ENCODE measurements around the gene CLEC4D. TPM values are rescaled to one million over a fixed set of nuclear protein-coding genes. Genes with fewer than 3 reads are reported as not detected.

CLEC4D gene
- polyA plus RNA-seq, 1 donor from 2014 or later, result not detected

DNA sequence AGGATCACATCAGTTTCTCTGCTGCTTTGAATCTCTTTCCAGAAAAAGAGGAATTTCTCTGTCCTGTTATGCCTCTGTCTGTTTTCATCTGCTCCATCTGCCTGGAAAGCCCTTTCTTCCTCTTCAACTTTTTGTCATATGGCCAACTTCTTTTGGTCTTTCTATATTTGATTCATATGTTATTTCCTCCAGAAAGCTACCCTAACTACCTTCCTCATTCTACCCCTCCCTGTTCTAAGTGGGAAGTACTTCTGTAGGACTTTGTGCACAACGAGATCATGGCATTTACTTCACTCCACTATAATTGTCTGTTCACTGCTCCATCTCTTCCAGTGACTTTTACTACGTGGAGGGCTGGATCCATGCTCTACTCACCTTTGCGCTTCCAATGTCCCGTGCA lies 5.9 kb downstream of the CLEC4D start:
- Histone ChIP-seq H4K20me1 (ENCODE audit: insufficient read depth) (no peaks in the 10 kb centered on the region), H3K36me3 (ENCODE audit: insufficient read depth, low read length) (no peaks in the 10 kb centered on the region), H3K9ac (ENCODE audit: low read length) (no peak overlapping the region), H3K9me2 (ENCODE audit: insufficient read depth, low read length) (no peaks in the 10 kb centered on the region), H3K79me2 (replicated peaks; ENCODE audit: insufficient read depth, low read length) (no peaks in the 10 kb centered on the region), H3F3A (ENCODE audit: insufficient read depth, low read length, poor library complexity, severe bottlenecking) (no peaks in the 10 kb centered on the region), H3K27me3 (ENCODE audit: insufficient read depth, low read depth, low read length) (no peaks in the 10 kb centered on the region), H2AFZ (ENCODE audit: low read depth, low read length) (no peak overlapping the region), H3K9me3 (ENCODE audit: low read length) (no peaks in the 10 kb centered on the region), H3K27ac (ENCODE audit: low read length) (no peak overlapping the region), H3K4me2 (ENCODE audit: low read length) (no peak overlapping the region), H3K4me3 (ENCODE audit: low read length) (no peak overlapping the region)
- no peak for TF ChIP-seq RAD21 (conservative IDR thresholded peaks at IDR 0.05)
- TF ChIP-seq SMC3 (conservative IDR thresholded peaks at IDR 0.05; ENCODE audit: poor library complexity), result no peak
- no peak for TF ChIP-seq MXI1 (conservative IDR thresholded peaks at IDR 0.05; ENCODE audit: poor library complexity, severe bottlenecking)
- TF ChIP-seq POLR2AphosphoS5 (IDR thresholded peaks at IDR 0.05), result no peak
- TF ChIP-seq, protein P1, sequence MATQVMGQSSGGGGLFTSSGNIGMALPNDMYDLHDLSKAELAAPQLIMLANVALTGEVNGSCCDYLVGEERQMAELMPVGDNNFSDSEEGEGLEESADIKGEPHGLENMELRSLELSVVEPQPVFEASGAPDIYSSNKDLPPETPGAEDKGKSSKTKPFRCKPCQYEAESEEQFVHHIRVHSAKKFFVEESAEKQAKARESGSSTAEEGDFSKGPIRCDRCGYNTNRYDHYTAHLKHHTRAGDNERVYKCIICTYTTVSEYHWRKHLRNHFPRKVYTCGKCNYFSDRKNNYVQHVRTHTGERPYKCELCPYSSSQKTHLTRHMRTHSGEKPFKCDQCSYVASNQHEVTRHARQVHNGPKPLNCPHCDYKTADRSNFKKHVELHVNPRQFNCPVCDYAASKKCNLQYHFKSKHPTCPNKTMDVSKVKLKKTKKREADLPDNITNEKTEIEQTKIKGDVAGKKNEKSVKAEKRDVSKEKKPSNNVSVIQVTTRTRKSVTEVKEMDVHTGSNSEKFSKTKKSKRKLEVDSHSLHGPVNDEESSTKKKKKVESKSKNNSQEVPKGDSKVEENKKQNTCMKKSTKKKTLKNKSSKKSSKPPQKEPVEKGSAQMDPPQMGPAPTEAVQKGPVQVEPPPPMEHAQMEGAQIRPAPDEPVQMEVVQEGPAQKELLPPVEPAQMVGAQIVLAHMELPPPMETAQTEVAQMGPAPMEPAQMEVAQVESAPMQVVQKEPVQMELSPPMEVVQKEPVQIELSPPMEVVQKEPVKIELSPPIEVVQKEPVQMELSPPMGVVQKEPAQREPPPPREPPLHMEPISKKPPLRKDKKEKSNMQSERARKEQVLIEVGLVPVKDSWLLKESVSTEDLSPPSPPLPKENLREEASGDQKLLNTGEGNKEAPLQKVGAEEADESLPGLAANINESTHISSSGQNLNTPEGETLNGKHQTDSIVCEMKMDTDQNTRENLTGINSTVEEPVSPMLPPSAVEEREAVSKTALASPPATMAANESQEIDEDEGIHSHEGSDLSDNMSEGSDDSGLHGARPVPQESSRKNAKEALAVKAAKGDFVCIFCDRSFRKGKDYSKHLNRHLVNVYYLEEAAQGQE (IDR thresholded peaks at IDR 0.05; ENCODE audit: borderline replicate concordance), result no peak
- no peak for TF ChIP-seq EP300 (conservative IDR thresholded peaks at IDR 0.05; ENCODE audit: poor library complexity, severe bottlenecking)
- TF ChIP-seq CTCF (IDR thresholded peaks at IDR 0.05; ENCODE audit: poor library complexity, severe bottlenecking), result no peak
- TF ChIP-seq TAF1 (IDR thresholded peaks at IDR 0.05; ENCODE audit: low read depth), result no peak
- no peak for TF ChIP-seq EZH2 (IDR thresholded peaks at IDR 0.05; ENCODE audit: borderline replicate concordance, insufficient read depth, low read length, poor library complexity, severe bottlenecking)

DNA sequence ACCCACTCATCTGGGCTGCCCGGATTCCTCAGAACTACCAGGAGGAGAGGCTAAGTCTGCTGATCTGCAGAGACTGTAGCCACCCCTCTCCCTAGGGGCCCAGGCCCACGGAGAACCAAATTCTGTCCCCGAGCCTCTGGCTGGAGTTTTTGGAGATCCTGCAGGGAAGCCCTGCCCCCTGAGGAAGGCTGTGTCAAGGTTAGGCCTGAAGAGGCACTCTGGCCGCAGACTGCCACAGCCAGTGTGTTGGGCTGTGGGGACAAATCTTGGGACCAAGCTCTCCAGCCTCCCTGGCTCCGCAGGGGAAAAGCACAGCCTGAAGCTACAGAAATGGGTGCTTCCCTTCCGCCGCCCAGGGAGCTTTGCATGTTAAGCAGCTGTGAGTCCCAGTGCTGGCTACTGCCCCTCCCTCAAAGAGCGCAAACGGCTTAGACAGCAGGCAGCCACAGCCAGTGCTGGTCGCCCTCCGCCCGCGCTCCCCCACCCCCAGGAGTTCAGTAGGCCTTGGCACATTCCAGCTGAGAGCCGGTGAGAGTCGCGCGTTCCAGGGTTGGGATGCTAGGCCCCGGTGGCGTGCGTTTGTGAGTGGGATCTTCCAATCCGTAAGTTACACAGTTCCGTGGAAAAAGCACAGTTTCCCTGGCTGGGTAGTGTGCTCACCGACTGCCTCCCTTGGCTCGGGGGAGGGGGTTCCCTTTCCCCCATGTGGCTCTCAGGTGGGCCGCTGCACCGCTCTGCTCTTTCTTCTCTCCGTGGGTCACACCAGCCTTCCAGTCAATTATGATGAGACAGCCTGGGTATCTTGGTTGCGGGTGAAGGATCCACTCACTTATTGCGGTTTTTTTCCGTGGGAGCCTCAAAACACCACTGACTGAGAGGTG lies 14.2 kb downstream of the CLEC4D start:
- Histone ChIP-seq H3K4me2 (ENCODE audit: low read length) (no peak overlapping the region), H2AFZ (ENCODE audit: low read depth, low read length) (no peak overlapping the region), H3K9me3 (ENCODE audit: low read length) (no peaks in the 10 kb centered on the region), H4K20me1 (ENCODE audit: insufficient read depth) (no peaks in the 10 kb centered on the region), H3K36me3 (ENCODE audit: insufficient read depth, low read length) (no peaks in the 10 kb centered on the region), H3K27ac (ENCODE audit: low read length) (no peak overlapping the region), H3K79me2 (replicated peaks; ENCODE audit: insufficient read depth, low read length) (no peaks in the 10 kb centered on the region), H3K27me3 (ENCODE audit: insufficient read depth, low read depth, low read length) (no peaks in the 10 kb centered on the region), H3K4me3 (ENCODE audit: low read length) (no peak overlapping the region), H3K9me2 (ENCODE audit: insufficient read depth, low read length) (no peaks in the 10 kb centered on the region), H3F3A (ENCODE audit: insufficient read depth, low read length, poor library complexity, severe bottlenecking) (no peaks in the 10 kb centered on the region), H3K9ac (ENCODE audit: low read length) (no peak overlapping the region)
- TF ChIP-seq RAD21 (conservative IDR thresholded peaks at IDR 0.05) (no peak), POLR2AphosphoS5 (IDR thresholded peaks at IDR 0.05) (no peak), MXI1 (conservative IDR thresholded peaks at IDR 0.05; ENCODE audit: poor library complexity, severe bottlenecking) (no peak), EZH2 (IDR thresholded peaks at IDR 0.05; ENCODE audit: borderline replicate concordance, insufficient read depth, low read length, poor library complexity, severe bottlenecking) (no peak)
